Ovary (tissue), 3 donors: ENCODE data around the gene ZNF239.

Experiments used
- EP300 ChIP-seq: sonication (generic); formaldehyde crosslinking; IDR thresholded peaks from one replicate; pipeline ENCODE4 v1.6.1; 2017; ENCODE audit warnings: antibody characterized with exemption
- POLR2A ChIP-seq: fragments of 450-650 bp; IDR thresholded peaks from one replicate; pipeline ENCODE4 v1.6.1; 2017; ENCODE audit warnings: antibody characterized with exemption, mild to moderate bottlenecking, moderate library complexity
- TF ChIP-seq, protein P1 (sequence below), 3 donors: fragments of 450-650 bp in 2 of 3; fragments of 200-600 bp in 1 of 3; IDR thresholded peaks; one replicate each; pipeline versions ENCODE4 v1.5.1 to v1.8.0; 2016 to 2022; ENCODE audit warnings: antibody characterized with exemption in 3 of 3, mild to moderate bottlenecking in 1 of 3
- donor health status: DM: no; HTN: no; CAD: no.

DNA sequence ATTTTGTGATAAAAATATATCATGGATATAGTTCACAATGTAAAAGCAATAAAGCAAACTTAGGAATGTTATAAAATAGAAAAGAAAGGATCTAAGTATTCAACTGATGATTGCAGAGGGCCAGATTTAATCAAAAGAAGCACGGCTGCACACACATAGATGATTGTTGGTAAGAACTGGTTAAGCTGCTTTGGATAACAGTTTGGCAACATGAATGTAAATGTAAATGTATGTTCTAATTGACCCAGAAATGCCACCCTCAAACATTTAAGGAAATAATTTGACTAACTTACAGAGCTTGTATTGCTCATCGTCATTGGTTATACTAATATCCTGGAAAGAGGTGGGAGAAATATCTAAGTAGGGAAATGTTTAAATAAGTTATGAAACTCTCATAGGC lies 45.0 kb upstream of the ZNF239 start:
- TF ChIP-seq, protein P1, sequence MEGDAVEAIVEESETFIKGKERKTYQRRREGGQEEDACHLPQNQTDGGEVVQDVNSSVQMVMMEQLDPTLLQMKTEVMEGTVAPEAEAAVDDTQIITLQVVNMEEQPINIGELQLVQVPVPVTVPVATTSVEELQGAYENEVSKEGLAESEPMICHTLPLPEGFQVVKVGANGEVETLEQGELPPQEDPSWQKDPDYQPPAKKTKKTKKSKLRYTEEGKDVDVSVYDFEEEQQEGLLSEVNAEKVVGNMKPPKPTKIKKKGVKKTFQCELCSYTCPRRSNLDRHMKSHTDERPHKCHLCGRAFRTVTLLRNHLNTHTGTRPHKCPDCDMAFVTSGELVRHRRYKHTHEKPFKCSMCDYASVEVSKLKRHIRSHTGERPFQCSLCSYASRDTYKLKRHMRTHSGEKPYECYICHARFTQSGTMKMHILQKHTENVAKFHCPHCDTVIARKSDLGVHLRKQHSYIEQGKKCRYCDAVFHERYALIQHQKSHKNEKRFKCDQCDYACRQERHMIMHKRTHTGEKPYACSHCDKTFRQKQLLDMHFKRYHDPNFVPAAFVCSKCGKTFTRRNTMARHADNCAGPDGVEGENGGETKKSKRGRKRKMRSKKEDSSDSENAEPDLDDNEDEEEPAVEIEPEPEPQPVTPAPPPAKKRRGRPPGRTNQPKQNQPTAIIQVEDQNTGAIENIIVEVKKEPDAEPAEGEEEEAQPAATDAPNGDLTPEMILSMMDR (IDR thresholded peaks at IDR 0.05): no peak
- TF ChIP-seq EP300 (no peak), POLR2A (no peak)
